SW 1271 (cell line): Measurements from ENCODE around the gene UROD.
"Not testable (repeated sequence)": the region's sequence is repeated elsewhere in the genome, so short reads cannot be mapped to it uniquely, and the experiment has no call there.

Source experiments
- DNase-seq, 2 experiments: peaks; one replicate each; lab custom pipeline; 2025; lab: John Stamatoyannopoulos, UW

UROD gene

GRCh38 chr1:45038661-45039364 is 26.8 kb downstream of the UROD start:
- no peak for DNase-seq

- DNase-seq: no peak
Observed at GRCh38 chr1:45040297-45040696, 28.2 kb downstream of the UROD start.

- no peak for DNase-seq
Observed at GRCh38 chr1:45043094-45043493, 31.0 kb downstream of the UROD start.

GRCh38 chr1:45044916-45045315 is 32.9 kb downstream of the UROD start:
- no peak for DNase-seq

- DNase-seq: no peak
Observed at GRCh38 chr1:45047032-45047431, 35.0 kb downstream of the UROD start.

- DNase-seq: no peak
Observed at GRCh38 chr1:45051005-45051772, 39.1 kb downstream of the UROD start.

GRCh38 chr1:45057542-45057941 is 45.5 kb downstream of the UROD start:
- no peak for DNase-seq

- DNase-seq: no peak
Observed at GRCh38 chr1:45059829-45060228, 47.8 kb downstream of the UROD start.

- not testable (repeated sequence) for DNase-seq
Observed at GRCh38 chr1:45062463-45062862, 50.4 kb downstream of the UROD start.

- no peak for DNase-seq
Observed at GRCh38 chr1:45065083-45065482, 53.0 kb downstream of the UROD start.
